Endothelial cell of umbilical vein (primary cell): ENCODE results near the gene DOCK1. TPM values are rescaled to one million over a fixed set of nuclear protein-coding genes. Genes with fewer than 3 reads are reported as not detected.

Experiments
- BruUV-seq: library from RNA; stranded (reverse); fragments of 400-500 nt; replicated peaks from 2 replicates; lab custom pipeline; 2021; lab: Mats Ljungman, UMichigan
- CTCF ChIA-PET: fragments of 300-600, 350-600 bp; sonication (Branson Sonifier 250); formaldehyde crosslinking; loops from one replicate; lab custom pipeline; 2021; ENCODE audit warnings: antibody characterized with exemption, inconsistent platforms; lab: Charles Lee
- POLR2A ChIA-PET: fragments of 300-600, 350-600 bp; sonication (Branson Sonifier 250); formaldehyde crosslinking; loops from one replicate; lab custom pipeline; 2021; ENCODE audit warnings: antibody characterized with exemption, inconsistent platforms; lab: Charles Lee
- DNase-seq: peaks from one replicate; pipeline ENCODE4 v3.0.0-alpha.2; 2011; ENCODE audit warnings: low read depth, low spot score
- FAIRE-seq: peaks from 2 replicates; lab custom pipeline; 2011; peaks lifted over from hg19 to GRCh38; lab: Jason Lieb, UNC
- H2AFZ ChIP-seq: 2 replicates; pipeline ENCODE4 v1.6.0; 2012; ENCODE audit warnings: low read depth, low read length, control low read depth, inconsistent platforms
- H3K27ac ChIP-seq: 2 replicates; pipeline ENCODE4 v1.5.1; 2011; ENCODE audit warnings: low read depth, mild to moderate bottlenecking, control low read depth, low read length, moderate library complexity; ENCODE audit not compliant: insufficient read depth
- H3K27me3 ChIP-seq, 2 experiments: 2 replicates each; pipeline versions ENCODE4 v1.6.0 to v1.6.1; 2011; ENCODE audit warnings: low read length in 2 of 2, mixed read lengths in 1 of 2; ENCODE audit not compliant: control insufficient read depth in 2 of 2, insufficient read depth in 2 of 2
- H3K36me3 ChIP-seq, 2 experiments: 2 replicates in 1 of 2; 3 replicates in 1 of 2; pipeline ENCODE4 v1.5.1; 2011; ENCODE audit warnings: low read length in 2 of 2, mild to moderate bottlenecking in 1 of 2, moderate library complexity in 1 of 2; ENCODE audit not compliant: control insufficient read depth in 2 of 2, insufficient read depth in 2 of 2; ENCODE audit errors: extremely low read depth in 1 of 2
- H3K4me1 ChIP-seq: 3 replicates; pipeline ENCODE4 v1.5.1; 2011; ENCODE audit warnings: mild to moderate bottlenecking, low read length; ENCODE audit not compliant: control insufficient read depth, insufficient read depth; ENCODE audit errors: extremely low read depth
- H3K4me2 ChIP-seq: 2 replicates; pipeline ENCODE4 v1.6.1; 2011; ENCODE audit warnings: low read length, control low read depth, mixed read lengths; ENCODE audit not compliant: insufficient read depth
- H3K4me3 ChIP-seq, 3 experiments: fragments of 200-600 bp in 1 of 3; sonication (generic), shearing (Covaris generic) in 1 of 3; replicated peaks in 1 of 3; 2 replicates each; pipeline ENCODE4 v1.5.1; 2011 to 2016; ENCODE audit warnings: control low read depth in 3 of 3, low read length in 3 of 3, mild to moderate bottlenecking in 2 of 3, inconsistent platforms in 1 of 3, low read depth in 1 of 3, moderate library complexity in 1 of 3; ENCODE audit not compliant: insufficient read depth in 1 of 3
- H3K79me2 ChIP-seq: 2 replicates; pipeline ENCODE4 v1.6.0; 2012; ENCODE audit warnings: low read length, inconsistent platforms; ENCODE audit not compliant: control insufficient read depth, insufficient read depth
- H3K9ac ChIP-seq: replicated peaks from 2 replicates; pipeline ENCODE3; 2011; ENCODE audit warnings: low read length, control low read depth; ENCODE audit not compliant: insufficient read depth; ENCODE audit errors: extremely low read depth
- H3K9me1 ChIP-seq: replicated peaks from 3 replicates; pipeline ENCODE4 v1.6.0; 2011; ENCODE audit warnings: mild to moderate bottlenecking, low read length; ENCODE audit not compliant: control insufficient read depth, insufficient read depth; ENCODE audit errors: extremely low read depth
- H3K9me3 ChIP-seq: replicated peaks from 2 replicates; pipeline ENCODE4 v1.5.1; 2012; ENCODE audit warnings: low read length, inconsistent platforms; ENCODE audit not compliant: control insufficient read depth, insufficient read depth
- H4K20me1 ChIP-seq: replicated peaks from 2 replicates; pipeline ENCODE3; 2011; ENCODE audit warnings: mild to moderate bottlenecking, low read length; ENCODE audit not compliant: control insufficient read depth, insufficient read depth; ENCODE audit errors: extremely low read depth
- EZH2 ChIP-seq: IDR thresholded peaks from 2 replicates; pipeline ENCODE4 v1.6.1; 2012; ENCODE audit warnings: borderline replicate concordance, low read depth, mild to moderate bottlenecking, moderate library complexity, low read length, inconsistent platforms; ENCODE audit not compliant: severe bottlenecking
- FOS ChIP-seq: IDR thresholded peaks from 2 replicates; pipeline ENCODE4 v1.6.1; 2011; ENCODE audit warnings: mild to moderate bottlenecking, low read length, moderate library complexity, borderline replicate concordance; ENCODE audit not compliant: insufficient read depth
- GATA2 ChIP-seq: IDR thresholded peaks from 2 replicates; pipeline ENCODE4 v1.7.0; 2011; ENCODE audit warnings: low read depth, mild to moderate bottlenecking, moderate library complexity, mixed read lengths, low read length; ENCODE audit not compliant: insufficient read length, insufficient read depth
- JUN ChIP-seq: IDR thresholded peaks from 2 replicates; pipeline ENCODE4 v1.6.1; 2011; ENCODE audit warnings: borderline replicate concordance, low read depth; ENCODE audit not compliant: insufficient read length, insufficient read depth
- MYC ChIP-seq: IDR thresholded peaks from one replicate; pipeline ENCODE4 v1.6.1; 2011; ENCODE audit warnings: mild to moderate bottlenecking, low read depth, low read length
- POLR2A ChIP-seq: IDR thresholded peaks from 2 replicates; pipeline ENCODE4 v1.6.1; 2012; ENCODE audit warnings: low read depth, mild to moderate bottlenecking, control low read depth, low read length
- POLR2AphosphoS5 ChIP-seq: IDR thresholded peaks from 2 replicates; pipeline ENCODE4 v1.6.1; 2012; ENCODE audit warnings: low read depth, mild to moderate bottlenecking, control low read depth, low read length, moderate library complexity; ENCODE audit not compliant: insufficient read depth
- dilution Hi-C: fragments of 300-500 bp; cut with MboI; formaldehyde crosslinking; loops from one replicate; pipeline ENCODE4 v1.15.0; 2019; ENCODE audit warnings: low sequenced_read_pairs; ENCODE audit not compliant: extremely low pct_ligation_motif_present
- intact Hi-C: fragments of 100-400 bp; cut with micrococcal nuclease; formaldehyde crosslinking; loops from one replicate; pipeline ENCODE4 v1.10.0; 2022
- polyA plus RNA-seq, 4 experiments: library from polyadenylated mRNA; depleted of rRNA in 3 of 4; stranded (reverse) in 3 of 4; unstranded in 1 of 4; fragments of >200 nt; gene quantifications; 2 replicates each; pipeline versions ENCODE4 v1.2.1 to v1.2.3, GENCODE V29; 2011 to 2012; ENCODE audit warnings: missing spikeins in 1 of 4
- total RNA-seq: library from RNA; stranded (reverse); gene quantifications from 2 replicates; pipeline ENCODE4 v1.2.3, GENCODE V29; 2021
- TF ChIP-seq, protein P1 (sequence below), 2 donors: IDR thresholded peaks; 1 replicate in 1 of 2; 2 replicates in 1 of 2; pipeline ENCODE4 v1.5.1; 2011; ENCODE audit warnings: low read length in 2 of 2, mild to moderate bottlenecking in 2 of 2, moderate library complexity in 2 of 2, control low read depth in 1 of 2, inconsistent platforms in 1 of 2, low read depth in 1 of 2; ENCODE audit not compliant: insufficient read depth in 1 of 2; ENCODE audit errors: extremely low read depth in 1 of 2
- TF ChIP-seq, protein P2 (sequence below): IDR thresholded peaks from 2 replicates; pipeline ENCODE4 v1.6.1; 2011; ENCODE audit not compliant: insufficient read depth, insufficient read length

The DOCK1 gene
- total and polyA plus RNA-seq, 2 donors (not counting 3 experiments of a cell fraction or from before 2014, with no cell fraction given), result 22.5 to 83.1 TPM

DNA sequence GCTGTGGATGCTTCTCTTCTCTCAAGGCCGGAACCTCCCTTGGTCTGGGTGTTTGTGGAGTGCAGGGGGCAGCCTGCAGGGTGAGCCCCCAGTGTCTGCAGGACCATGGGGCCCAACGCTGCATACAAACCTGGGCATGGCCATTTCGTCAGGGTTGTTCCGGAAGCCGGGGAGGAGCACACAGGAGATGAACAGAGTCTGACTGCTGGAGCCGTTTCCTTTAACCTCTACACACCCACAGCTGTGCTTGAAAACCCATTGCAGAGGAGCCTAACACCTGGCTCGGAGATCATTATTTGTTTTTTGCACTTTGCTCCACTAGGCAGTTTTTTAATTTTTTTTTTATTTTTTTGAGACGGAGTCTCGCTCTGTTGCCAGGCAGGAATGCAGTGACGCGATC lies 458.8 kb downstream of the DOCK1 start:
- H3K9ac ChIP-seq, result no peak overlapping the region
- H3K27ac ChIP-seq, result no peak overlapping the region
- H3K4me3 ChIP-seq, result no peak overlapping the region
- no peaks in the 10 kb centered on the region for H3K9me1 ChIP-seq
- no peaks in the 10 kb centered on the region for H3K4me1 ChIP-seq
- no peaks in the 10 kb centered on the region for H3K27me3 ChIP-seq
- ChIA-PET POLR2A (no interaction called here), CTCF (no interaction called here)
- peaks cover 0 to 1% of the 10 kb centered on the region in 2 experiments for H3K36me3 ChIP-seq
- intact Hi-C loops (no loop called here), dilution Hi-C loops (no loop called here)
- H4K20me1 ChIP-seq, result no peaks in the 10 kb centered on the region
- FAIRE-seq, result no peak
- no peaks in the 10 kb centered on the region for H3K79me2 ChIP-seq
- no peak overlapping the region for H2AFZ ChIP-seq
- no peak overlapping the region for H3K4me2 ChIP-seq
- TF ChIP-seq, protein P1, sequence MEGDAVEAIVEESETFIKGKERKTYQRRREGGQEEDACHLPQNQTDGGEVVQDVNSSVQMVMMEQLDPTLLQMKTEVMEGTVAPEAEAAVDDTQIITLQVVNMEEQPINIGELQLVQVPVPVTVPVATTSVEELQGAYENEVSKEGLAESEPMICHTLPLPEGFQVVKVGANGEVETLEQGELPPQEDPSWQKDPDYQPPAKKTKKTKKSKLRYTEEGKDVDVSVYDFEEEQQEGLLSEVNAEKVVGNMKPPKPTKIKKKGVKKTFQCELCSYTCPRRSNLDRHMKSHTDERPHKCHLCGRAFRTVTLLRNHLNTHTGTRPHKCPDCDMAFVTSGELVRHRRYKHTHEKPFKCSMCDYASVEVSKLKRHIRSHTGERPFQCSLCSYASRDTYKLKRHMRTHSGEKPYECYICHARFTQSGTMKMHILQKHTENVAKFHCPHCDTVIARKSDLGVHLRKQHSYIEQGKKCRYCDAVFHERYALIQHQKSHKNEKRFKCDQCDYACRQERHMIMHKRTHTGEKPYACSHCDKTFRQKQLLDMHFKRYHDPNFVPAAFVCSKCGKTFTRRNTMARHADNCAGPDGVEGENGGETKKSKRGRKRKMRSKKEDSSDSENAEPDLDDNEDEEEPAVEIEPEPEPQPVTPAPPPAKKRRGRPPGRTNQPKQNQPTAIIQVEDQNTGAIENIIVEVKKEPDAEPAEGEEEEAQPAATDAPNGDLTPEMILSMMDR (IDR thresholded peaks at IDR 0.05; ENCODE audit: extremely low read depth in 1 of 2, insufficient read depth in 1 of 2, low read depth in 1 of 2, low read length in 2 of 2), result no peak
- TF ChIP-seq EZH2 (no peak), POLR2A (no peak), FOS (no peak), GATA2 (no peak), JUN (no peak), MYC (no peak), POLR2AphosphoS5 (no peak)
- TF ChIP-seq, protein P2, sequence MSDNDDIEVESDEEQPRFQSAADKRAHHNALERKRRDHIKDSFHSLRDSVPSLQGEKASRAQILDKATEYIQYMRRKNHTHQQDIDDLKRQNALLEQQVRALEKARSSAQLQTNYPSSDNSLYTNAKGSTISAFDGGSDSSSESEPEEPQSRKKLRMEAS, result no peak
- no TSS peak for BruUV-seq
- no peaks in the 10 kb centered on the region for H3K9me3 ChIP-seq
- no peak for DNase-seq
